HepG2 (cell line): ENCODE measurements around the gene INHBA. TPM values are rescaled to one million over a fixed set of nuclear protein-coding genes. Genes with fewer than 3 reads are reported as not detected.

ENCODE experiments used
- ATF5 ChIP-seq: sonication (generic); formaldehyde crosslinking; IDR thresholded peaks from 2 replicates; pipeline ENCODE4 v1.4.0; 2020; ENCODE audit warnings: mild to moderate bottlenecking, low read depth, missing genetic modification reagents
- HNF1B ChIP-seq: sonication (generic); formaldehyde crosslinking; IDR thresholded peaks from 2 replicates; pipeline ENCODE4 v1.5.1; 2020; ENCODE audit warnings: mild to moderate bottlenecking, moderate library complexity, missing genetic modification reagents
- MBD4 ChIP-seq: IDR thresholded peaks from 2 replicates; pipeline ENCODE4 v1.6.1; 2012; ENCODE audit warnings: low read length, inconsistent platforms, borderline replicate concordance
- POGZ ChIP-seq: sonication (generic); formaldehyde crosslinking; IDR thresholded peaks from 2 replicates; pipeline ENCODE4 v1.4.0; 2020; ENCODE audit warnings: mild to moderate bottlenecking, missing genetic modification reagents
- POLR2AphosphoS5 ChIP-seq: IDR thresholded peaks from 2 replicates; pipeline ENCODE4 v1.6.1; 2012; ENCODE audit warnings: low read depth, low read length
- SALL2 ChIP-seq: sonication (generic); formaldehyde crosslinking; IDR thresholded peaks from 2 replicates; pipeline ENCODE4 v1.8.1; 2023; ENCODE audit warnings: mild to moderate bottlenecking, missing genetic modification reagents, inconsistent platforms
- TFAP4 ChIP-seq: sonication (generic); IDR thresholded peaks from 2 replicates; pipeline ENCODE4 v1.6.1; 2016; ENCODE audit warnings: low read depth, borderline replicate concordance
- ZBTB42 ChIP-seq: sonication (generic); formaldehyde crosslinking; IDR thresholded peaks from 2 replicates; pipeline ENCODE4 v1.5.0; 2020; ENCODE audit warnings: mild to moderate bottlenecking, missing genetic modification reagents
- ZBTB46 ChIP-seq: sonication (generic); formaldehyde crosslinking; IDR thresholded peaks from 2 replicates; pipeline ENCODE4 v1.4.0; 2020; ENCODE audit warnings: mild to moderate bottlenecking, missing genetic modification reagents, borderline replicate concordance
- ZFX ChIP-seq: sonication (generic); formaldehyde crosslinking; IDR thresholded peaks from 2 replicates; pipeline ENCODE4 v1.4.0; 2020; ENCODE audit warnings: mild to moderate bottlenecking, low read depth, missing genetic modification reagents, moderate library complexity
- ZNF367 ChIP-seq: sonication (generic); formaldehyde crosslinking; IDR thresholded peaks from 2 replicates; pipeline ENCODE4 v1.4.0; 2020; ENCODE audit warnings: missing genetic modification reagents, borderline replicate concordance
- ZNF639 ChIP-seq: conservative IDR thresholded peaks from 2 replicates; pipeline ENCODE4 v1.6.1; 2018; ENCODE audit warnings: missing genetic modification reagents
- ZNF670 ChIP-seq: sonication (generic); formaldehyde crosslinking; IDR thresholded peaks from 2 replicates; pipeline ENCODE4 v1.8.0; 2022; ENCODE audit warnings: mild to moderate bottlenecking, missing genetic modification reagents, borderline replicate concordance
- ZNF687 ChIP-seq: sonication (generic); formaldehyde crosslinking; IDR thresholded peaks from 2 replicates; pipeline ENCODE4 v1.5.1; 2020; ENCODE audit warnings: mild to moderate bottlenecking, missing genetic modification reagents, moderate library complexity
- polyA plus RNA-seq, 8 experiments: library from polyadenylated mRNA; depleted of rRNA in 3 of 8; stranded (reverse) in 7 of 8; unstranded in 1 of 8; fragments of >200 nt; fragmentation: Illumina TruSeq in 4 of 8; extraction: Trizol in 4 of 8; gene quantifications; 2 replicates each; pipeline versions ENCODE4 v1.2.1 to v1.2.3, GENCODE V29; 2011 to 2016; ENCODE audit warnings: low read depth in 4 of 8, missing spikeins in 1 of 8, mixed read lengths in 1 of 8; ENCODE audit not compliant: insufficient read depth in 1 of 8
- total RNA-seq, 5 experiments: library from RNA; depleted of rRNA; stranded (reverse); fragments of >200 nt; fragmentation: Illumina TruSeq; extraction: Trizol; gene quantifications; 2 replicates each; pipeline ENCODE4 v1.2.3, GENCODE V29; 2016; ENCODE audit warnings: low read depth in 1 of 5

The INHBA gene
- total and polyA plus RNA-seq, 2 of the 13 experiments (the other 11 are each of a cell fraction or from before 2014, with no cell fraction given), result not detected

GRCh38 chr7:41705109-41705901, 2.4 kb upstream of the INHBA start (continued):
- no peak for TF ChIP-seq ZNF367 (CRISPR knock-in tag)
- peak; percentile 23; the same call in 1 of the 2 replicates for TF ChIP-seq HNF1B
- TF ChIP-seq ZFX (CRISPR knock-in tag), result no peak
- no peak for TF ChIP-seq MBD4
- TF ChIP-seq ZBTB46, result no peak
- TF ChIP-seq ZNF639 (CRISPR knock-in tag), result no peak
- TF ChIP-seq POLR2AphosphoS5, result no peak
- TF ChIP-seq ATF5, result no peak
- peak; percentile 64; the same call in 1 of the 2 replicates for TF ChIP-seq POGZ (CRISPR knock-in tag)
- peak; percentile 72 for TF ChIP-seq ZNF687 (CRISPR knock-in tag)
- no peak for TF ChIP-seq TFAP4
- TF ChIP-seq SALL2, result no peak
- no peak for TF ChIP-seq ZBTB42
- peak; percentile 57; the same call in 1 of the 2 replicates for TF ChIP-seq ZNF670 (CRISPR knock-in tag)
